HCT116 (cell line): Measurements from ENCODE around the gene SH3PXD2A.

ENCODE experiments used
- CEBPB ChIP-seq: IDR thresholded peaks from 2 replicates; pipeline ENCODE4 v1.6.1; 2012; ENCODE audit warnings: low read depth
- CTCF ChIP-seq, 3 experiments: fragments of 200-600 bp in 1 of 3; sonication (generic) in 1 of 3; IDR thresholded peaks in 2 of 3; conservative IDR thresholded peaks in 1 of 3; 2 replicates each; pipeline ENCODE4 v1.5.1; 2012 to 2017; ENCODE audit warnings: low read depth in 2 of 3, low read length in 2 of 3, antibody characterized with exemption in 1 of 3, borderline replicate concordance in 1 of 3, control low read depth in 1 of 3, mild to moderate bottlenecking in 1 of 3, mixed read lengths in 1 of 3, mixed run types in 1 of 3, moderate library complexity in 1 of 3; ENCODE audit not compliant: insufficient read depth in 1 of 3
- POLR2A ChIP-seq: IDR thresholded peaks from 2 replicates; pipeline ENCODE4 v1.7.0; 2011; ENCODE audit warnings: borderline replicate concordance; ENCODE audit not compliant: insufficient read depth, insufficient read length; ENCODE audit errors: extremely low read depth
- REST ChIP-seq: IDR thresholded peaks from 2 replicates; pipeline ENCODE4 v1.6.1; 2012; ENCODE audit warnings: low read depth
- TCF7L2 ChIP-seq: IDR thresholded peaks from 2 replicates; pipeline ENCODE4 v1.7.0; 2011; ENCODE audit warnings: borderline replicate concordance, inconsistent platforms; ENCODE audit not compliant: insufficient read depth, insufficient read length; ENCODE audit errors: extremely low read depth
- ZNF274 ChIP-seq: fragments of 200-500 bp; sonication (Bioruptor generic); IDR thresholded peaks from 2 replicates; pipeline ENCODE4 v1.6.1; 2014; ENCODE audit warnings: mild to moderate bottlenecking, low read depth, low read length, inconsistent platforms

GRCh38 chr10:103661198-103661950 is 194.0 kb downstream of the SH3PXD2A start:
- no peak for TF ChIP-seq REST
- no peak for TF ChIP-seq TCF7L2
- no peak for TF ChIP-seq CEBPB
- TF ChIP-seq CTCF (IDR thresholded peaks at IDR 0.05 in 2 of 3, conservative IDR thresholded peaks at IDR 0.05 in 1 of 3; ENCODE audit: borderline replicate concordance in 1 of 3, insufficient read depth in 1 of 3, low read depth in 2 of 3, low read length in 2 of 3) = no peak
- no peak for TF ChIP-seq ZNF274
- TF ChIP-seq POLR2A = no peak
